ENCODE results near the gene BBOX1.
"Not testable (repeated sequence)": the region's sequence is repeated elsewhere in the genome, so short reads cannot be mapped to it uniquely, and the experiment has no call there.

Gene BBOX1

GRCh38 chr11:27166130-27166529, 125.5 kb downstream of the BBOX1 start:
- Histone ChIP-seq H3K4me3 (no peak overlapping the region), H3K27ac (no peak overlapping the region)

DNA sequence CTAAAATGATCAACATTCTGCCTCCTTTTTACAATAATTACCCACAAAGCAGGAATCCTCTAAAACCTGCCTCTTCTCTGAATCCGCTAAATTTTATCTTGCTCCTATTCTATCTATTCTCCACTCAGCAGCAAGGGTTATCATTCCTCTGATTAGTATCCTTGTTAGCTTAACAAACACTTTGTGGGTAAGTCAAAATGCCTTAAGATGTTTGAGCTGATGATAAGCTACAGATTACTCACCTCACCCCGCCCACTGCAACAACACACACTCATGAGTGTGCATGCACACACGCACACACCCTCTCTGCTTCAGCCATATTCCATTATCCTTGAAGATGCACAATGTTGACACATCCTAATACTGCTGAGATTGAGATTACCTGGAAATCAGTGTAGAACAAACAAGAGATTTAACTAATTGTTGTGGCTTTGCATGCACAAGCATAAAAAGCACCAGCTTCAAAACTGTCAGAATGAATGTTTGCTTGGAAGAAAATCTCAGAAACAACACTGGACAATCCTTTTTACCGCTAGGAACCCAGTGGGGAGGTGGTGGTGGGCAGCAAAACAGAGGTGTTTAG, 130.9 kb downstream of the BBOX1 start:
- H3K27ac ChIP-seq: peak overlapping the region in 1 of 21 experiments; percentile 31
- no peak overlapping the region for H3K4me3 ChIP-seq

DNA sequence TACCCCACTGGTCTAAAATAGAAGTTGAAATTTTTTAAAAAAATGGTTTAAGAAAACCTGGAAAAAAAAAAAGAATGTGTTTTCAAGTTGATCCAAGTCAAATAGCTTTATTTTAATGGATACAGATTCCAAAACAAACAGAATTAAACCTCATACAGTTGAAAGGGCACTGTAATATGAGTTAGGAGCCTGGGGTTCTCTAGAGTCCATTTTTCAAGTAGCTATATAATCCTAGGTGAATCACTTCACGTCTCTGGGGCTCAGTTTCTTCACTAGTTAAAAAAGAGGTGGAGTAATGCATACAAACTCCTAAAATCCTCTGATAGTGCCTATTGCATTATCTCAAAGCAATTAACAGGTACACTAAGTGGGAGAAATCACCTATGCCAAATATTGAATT, 132.9 kb downstream of the BBOX1 start:
- no peak overlapping the region for H3K4me3 ChIP-seq
- peak overlapping the region in 4 of 21 experiments; percentile 21 to 71 (median 50) for H3K27ac ChIP-seq

GRCh38 chr11:27174021-27174420, 133.4 kb downstream of the BBOX1 start:
- Histone ChIP-seq H3K27ac (peak overlapping the region in 10 of 21 experiments; percentile 6 to 70 (median 44)), H3K4me3 (no peak overlapping the region)

DNA sequence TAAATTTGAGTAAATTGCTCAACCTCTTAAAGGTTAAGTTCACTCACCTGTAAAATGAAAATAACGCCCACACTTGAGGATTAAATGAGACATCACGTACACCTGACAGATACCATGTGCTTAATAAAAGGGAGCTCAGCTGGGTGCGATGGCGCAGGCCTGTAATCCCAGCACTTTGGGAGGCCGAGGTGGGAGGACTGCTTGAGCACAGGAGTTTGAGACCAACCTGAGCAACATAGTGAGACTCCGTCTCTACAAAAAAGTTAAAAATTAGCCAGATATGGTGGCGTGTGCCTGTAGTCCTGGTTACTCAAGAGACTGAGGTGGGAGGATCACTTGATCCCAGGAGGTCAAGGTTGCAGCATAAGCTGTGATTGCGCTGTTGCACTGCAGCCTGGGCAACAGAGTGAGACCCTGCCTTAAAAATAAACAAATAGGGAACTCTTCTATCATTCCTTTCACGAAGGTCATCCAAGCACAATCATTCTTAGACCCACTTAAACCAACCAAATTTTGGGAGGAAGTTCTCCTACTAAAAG, 134.1 kb downstream of the BBOX1 start:
- H3K4me3 ChIP-seq: no peak overlapping the region
- H3K27ac ChIP-seq: peak overlapping the region in 9 of 21 experiments; percentile 6 to 68 (median 41)

DNA sequence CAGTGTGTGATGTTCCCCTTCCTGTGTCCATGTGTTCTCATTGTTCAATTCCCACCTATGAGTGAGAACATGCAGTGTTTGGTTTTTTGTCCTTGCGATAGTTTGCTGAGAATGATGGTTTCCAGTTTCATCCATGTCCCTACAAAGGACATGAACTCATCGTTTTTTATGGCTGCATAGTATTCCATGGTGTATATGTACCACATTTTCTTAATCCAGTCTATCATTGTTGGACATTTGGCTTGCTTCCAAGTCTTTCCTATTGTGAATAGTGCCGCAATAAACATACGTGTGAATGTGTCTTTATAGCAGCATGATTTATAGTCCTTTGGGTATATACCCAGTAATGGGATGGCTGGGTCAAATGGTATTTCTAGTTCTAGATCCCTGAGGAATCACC, 134.9 kb downstream of the BBOX1 start:
- not testable (repeated sequence) for H3K4me3 ChIP-seq, H3K27ac ChIP-seq
